ENCODE measurements around the gene PANX2. TPM values are rescaled to one million over a fixed set of nuclear protein-coding genes. Genes with fewer than 3 reads are reported as not detected.
"Not testable (repeated sequence)": the region's sequence is repeated elsewhere in the genome, so short reads cannot be mapped to it uniquely, and the experiment has no call there.

The PANX2 gene
- total and polyA plus RNA-seq, 4 donors: 0.39 to 14.8 (median 1.5) TPM

DNA sequence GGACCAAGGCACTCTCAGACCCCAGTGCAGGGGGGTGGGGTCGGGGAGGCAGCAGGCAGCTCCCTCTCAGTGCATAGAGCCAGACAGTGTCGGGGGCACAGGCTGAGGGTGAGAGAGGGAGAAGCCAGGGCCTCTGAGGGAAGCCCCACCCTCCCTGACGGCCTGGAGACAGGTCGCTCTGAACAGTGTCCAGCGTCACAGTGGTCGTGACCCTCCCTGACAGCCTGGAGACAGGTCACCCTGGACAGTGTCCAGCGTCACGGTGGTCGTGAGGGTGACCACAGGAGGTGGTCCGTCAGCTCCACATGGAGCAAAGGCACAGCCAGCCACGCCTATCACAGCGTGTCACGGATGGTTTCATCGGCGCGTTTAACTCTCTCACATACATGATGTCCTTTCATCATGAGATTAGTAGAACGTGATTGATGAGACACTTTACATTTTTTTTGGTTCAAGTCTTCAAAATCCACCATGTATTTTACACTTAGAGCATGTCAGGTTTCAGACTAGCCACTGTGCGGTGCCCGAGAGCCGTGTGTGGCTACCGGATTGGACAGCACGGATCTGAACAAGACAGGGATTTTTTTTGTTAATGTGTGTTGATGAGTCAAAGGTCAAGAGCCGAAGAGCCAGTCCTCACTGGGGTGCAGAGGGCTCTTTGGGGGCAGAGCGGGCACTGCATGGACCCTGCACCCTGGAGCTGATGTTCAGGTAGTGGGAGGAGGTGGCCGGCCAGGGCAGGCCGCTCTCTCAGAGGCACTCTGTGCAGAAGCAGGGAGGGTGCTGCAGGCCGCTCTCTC is 23.9 kb upstream of the PANX2 start:
- WGBS: 21% methylated on average over 27 of the region's 27 CpGs
- no peaks in the 10 kb centered on the region for H3K27me3 ChIP-seq (ENCODE audit: control insufficient read depth in 4 of 4, insufficient read depth in 4 of 4, low read length in 3 of 4)
- H3K36me3 ChIP-seq (ENCODE audit: control insufficient read depth in 4 of 4, insufficient read depth in 3 of 4, low read depth in 1 of 4, low read length in 3 of 4): no peaks in the 10 kb centered on the region
- no peak overlapping the region for H3K4me3 ChIP-seq (ENCODE audit: low read depth in 1 of 3, low read length in 3 of 3)
- TF ChIP-seq NR2F2 (IDR thresholded peaks at IDR 0.05): peak; percentile 94
- no peak for TF ChIP-seq FOXA2 (IDR thresholded peaks at IDR 0.05)
- TF ChIP-seq RAD21 (IDR thresholded peaks at IDR 0.05): peak; percentile 91 to 94
- TF ChIP-seq, protein P1, sequence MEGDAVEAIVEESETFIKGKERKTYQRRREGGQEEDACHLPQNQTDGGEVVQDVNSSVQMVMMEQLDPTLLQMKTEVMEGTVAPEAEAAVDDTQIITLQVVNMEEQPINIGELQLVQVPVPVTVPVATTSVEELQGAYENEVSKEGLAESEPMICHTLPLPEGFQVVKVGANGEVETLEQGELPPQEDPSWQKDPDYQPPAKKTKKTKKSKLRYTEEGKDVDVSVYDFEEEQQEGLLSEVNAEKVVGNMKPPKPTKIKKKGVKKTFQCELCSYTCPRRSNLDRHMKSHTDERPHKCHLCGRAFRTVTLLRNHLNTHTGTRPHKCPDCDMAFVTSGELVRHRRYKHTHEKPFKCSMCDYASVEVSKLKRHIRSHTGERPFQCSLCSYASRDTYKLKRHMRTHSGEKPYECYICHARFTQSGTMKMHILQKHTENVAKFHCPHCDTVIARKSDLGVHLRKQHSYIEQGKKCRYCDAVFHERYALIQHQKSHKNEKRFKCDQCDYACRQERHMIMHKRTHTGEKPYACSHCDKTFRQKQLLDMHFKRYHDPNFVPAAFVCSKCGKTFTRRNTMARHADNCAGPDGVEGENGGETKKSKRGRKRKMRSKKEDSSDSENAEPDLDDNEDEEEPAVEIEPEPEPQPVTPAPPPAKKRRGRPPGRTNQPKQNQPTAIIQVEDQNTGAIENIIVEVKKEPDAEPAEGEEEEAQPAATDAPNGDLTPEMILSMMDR (IDR thresholded peaks at IDR 0.05; ENCODE audit: low read depth, low read length, missing input control): peak; percentile 89
- TF ChIP-seq YY1 (IDR thresholded peaks at IDR 0.05): peak; percentile 38
- TF ChIP-seq TAF1 (conservative IDR thresholded peaks at IDR 0.05): no peak
- peak; percentile 89 for TF ChIP-seq SP1 (IDR thresholded peaks at IDR 0.05)
- TF ChIP-seq FOXA1 (IDR thresholded peaks at IDR 0.05): no peak
- peak; percentile 94 to 96 for TF ChIP-seq HNF4A (conservative IDR thresholded peaks at IDR 0.05)
- TF ChIP-seq JUND (IDR thresholded peaks at IDR 0.05): peak in 1 of 2 donors; percentile 26
- TF ChIP-seq EGR1 (IDR thresholded peaks at IDR 0.05; ENCODE audit: low read depth in 2 of 2): no peak
- no peak for TF ChIP-seq GABPA (IDR thresholded peaks at IDR 0.05 in 1 of 2, conservative IDR thresholded peaks at IDR 0.05 in 1 of 2)
- TF ChIP-seq, protein P2, sequence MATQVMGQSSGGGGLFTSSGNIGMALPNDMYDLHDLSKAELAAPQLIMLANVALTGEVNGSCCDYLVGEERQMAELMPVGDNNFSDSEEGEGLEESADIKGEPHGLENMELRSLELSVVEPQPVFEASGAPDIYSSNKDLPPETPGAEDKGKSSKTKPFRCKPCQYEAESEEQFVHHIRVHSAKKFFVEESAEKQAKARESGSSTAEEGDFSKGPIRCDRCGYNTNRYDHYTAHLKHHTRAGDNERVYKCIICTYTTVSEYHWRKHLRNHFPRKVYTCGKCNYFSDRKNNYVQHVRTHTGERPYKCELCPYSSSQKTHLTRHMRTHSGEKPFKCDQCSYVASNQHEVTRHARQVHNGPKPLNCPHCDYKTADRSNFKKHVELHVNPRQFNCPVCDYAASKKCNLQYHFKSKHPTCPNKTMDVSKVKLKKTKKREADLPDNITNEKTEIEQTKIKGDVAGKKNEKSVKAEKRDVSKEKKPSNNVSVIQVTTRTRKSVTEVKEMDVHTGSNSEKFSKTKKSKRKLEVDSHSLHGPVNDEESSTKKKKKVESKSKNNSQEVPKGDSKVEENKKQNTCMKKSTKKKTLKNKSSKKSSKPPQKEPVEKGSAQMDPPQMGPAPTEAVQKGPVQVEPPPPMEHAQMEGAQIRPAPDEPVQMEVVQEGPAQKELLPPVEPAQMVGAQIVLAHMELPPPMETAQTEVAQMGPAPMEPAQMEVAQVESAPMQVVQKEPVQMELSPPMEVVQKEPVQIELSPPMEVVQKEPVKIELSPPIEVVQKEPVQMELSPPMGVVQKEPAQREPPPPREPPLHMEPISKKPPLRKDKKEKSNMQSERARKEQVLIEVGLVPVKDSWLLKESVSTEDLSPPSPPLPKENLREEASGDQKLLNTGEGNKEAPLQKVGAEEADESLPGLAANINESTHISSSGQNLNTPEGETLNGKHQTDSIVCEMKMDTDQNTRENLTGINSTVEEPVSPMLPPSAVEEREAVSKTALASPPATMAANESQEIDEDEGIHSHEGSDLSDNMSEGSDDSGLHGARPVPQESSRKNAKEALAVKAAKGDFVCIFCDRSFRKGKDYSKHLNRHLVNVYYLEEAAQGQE (IDR thresholded peaks at IDR 0.05): peak; percentile 79
- TF ChIP-seq, protein P3, sequence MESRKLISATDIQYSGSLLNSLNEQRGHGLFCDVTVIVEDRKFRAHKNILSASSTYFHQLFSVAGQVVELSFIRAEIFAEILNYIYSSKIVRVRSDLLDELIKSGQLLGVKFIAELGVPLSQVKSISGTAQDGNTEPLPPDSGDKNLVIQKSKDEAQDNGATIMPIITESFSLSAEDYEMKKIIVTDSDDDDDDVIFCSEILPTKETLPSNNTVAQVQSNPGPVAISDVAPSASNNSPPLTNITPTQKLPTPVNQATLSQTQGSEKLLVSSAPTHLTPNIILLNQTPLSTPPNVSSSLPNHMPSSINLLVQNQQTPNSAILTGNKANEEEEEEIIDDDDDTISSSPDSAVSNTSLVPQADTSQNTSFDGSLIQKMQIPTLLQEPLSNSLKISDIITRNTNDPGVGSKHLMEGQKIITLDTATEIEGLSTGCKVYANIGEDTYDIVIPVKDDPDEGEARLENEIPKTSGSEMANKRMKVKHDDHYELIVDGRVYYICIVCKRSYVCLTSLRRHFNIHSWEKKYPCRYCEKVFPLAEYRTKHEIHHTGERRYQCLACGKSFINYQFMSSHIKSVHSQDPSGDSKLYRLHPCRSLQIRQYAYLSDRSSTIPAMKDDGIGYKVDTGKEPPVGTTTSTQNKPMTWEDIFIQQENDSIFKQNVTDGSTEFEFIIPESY (IDR thresholded peaks at IDR 0.05): no peak
- peak; percentile 95 to 97 for TF ChIP-seq RXRA (IDR thresholded peaks at IDR 0.05)
- peak; percentile 96 for TF ChIP-seq HNF4G (IDR thresholded peaks at IDR 0.05)
- H3K9ac ChIP-seq (ENCODE audit: low read depth in 1 of 2, low read length in 2 of 2): peak overlapping the region; percentile 15 to 39
- no peaks in the 10 kb centered on the region for H3K9me3 ChIP-seq (ENCODE audit: control insufficient read depth in 4 of 4, low read length in 3 of 4)
- DNase-seq (ENCODE audit: low spot score): peak; percentile 60
- peak overlapping the region in 1 of 2 donors; percentile 33 for H3K27ac ChIP-seq (ENCODE audit: low read depth in 1 of 2, low read length in 2 of 2)
- peaks cover 7 to 46% (median 42%) of the 10 kb centered on the region in 4 donors for H3K4me1 ChIP-seq (ENCODE audit: control insufficient read depth in 4 of 4, insufficient read depth in 4 of 4, low read length in 3 of 4)

DNA sequence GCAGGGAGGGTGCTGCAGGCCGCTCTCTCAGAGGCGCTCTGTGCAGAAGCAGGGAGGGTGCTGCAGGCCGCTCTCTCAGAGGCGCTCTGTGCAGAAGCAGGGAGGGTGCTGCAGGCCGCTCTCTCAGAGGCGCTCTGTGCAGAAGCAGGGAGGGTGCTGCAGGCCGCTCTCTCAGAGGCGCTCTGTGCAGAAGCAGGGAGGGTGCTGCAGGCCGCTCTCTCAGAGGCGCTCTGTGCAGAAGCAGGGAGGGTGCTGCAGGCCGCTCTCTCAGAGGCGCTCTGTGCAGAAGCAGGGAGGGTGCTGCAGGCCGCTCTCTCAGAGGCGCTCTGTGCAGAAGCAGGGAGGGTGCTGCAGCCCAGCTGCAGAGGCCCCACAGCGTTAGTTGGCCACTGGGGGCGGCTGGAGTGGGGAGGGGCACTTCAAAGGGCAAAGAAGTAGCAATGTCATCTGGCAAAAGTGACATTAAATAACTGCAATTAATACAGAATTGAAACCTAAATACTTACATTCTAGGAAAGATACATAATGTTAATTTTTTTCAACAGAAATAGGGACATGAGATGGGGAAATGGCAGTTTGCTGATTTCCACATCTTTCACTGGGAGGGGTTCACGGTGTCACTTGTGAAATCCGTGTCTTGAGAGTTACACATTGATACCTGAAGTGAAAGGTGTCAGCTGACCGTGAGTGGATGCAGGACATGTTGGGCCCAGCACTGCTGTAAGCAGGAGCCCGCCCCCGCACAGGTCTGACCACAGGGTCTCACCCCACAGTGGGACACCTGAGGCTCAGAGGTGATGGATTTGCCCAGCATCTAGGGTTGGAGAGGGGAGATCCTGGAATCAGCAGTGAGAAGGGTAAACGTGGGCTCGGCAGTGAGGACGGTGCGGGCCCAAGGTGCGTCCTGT is 23.0 kb upstream of the PANX2 start:
- not testable (repeated sequence) for H3K9ac ChIP-seq (ENCODE audit: low read depth in 1 of 2, low read length in 2 of 2); H3K27ac ChIP-seq (ENCODE audit: low read depth in 1 of 2, low read length in 2 of 2); H3K27me3 ChIP-seq (ENCODE audit: control insufficient read depth in 4 of 4, insufficient read depth in 4 of 4, low read length in 3 of 4); H3K9me3 ChIP-seq (ENCODE audit: control insufficient read depth in 4 of 4, low read length in 3 of 4); DNase-seq (ENCODE audit: low spot score); H3K36me3 ChIP-seq (ENCODE audit: control insufficient read depth in 4 of 4, insufficient read depth in 3 of 4, low read depth in 1 of 4, low read length in 3 of 4); H3K4me3 ChIP-seq (ENCODE audit: low read depth in 1 of 3, low read length in 3 of 3)
- peaks cover 7 to 39% (median 35%) of the 10 kb centered on the region in 4 donors for H3K4me1 ChIP-seq (ENCODE audit: control insufficient read depth in 4 of 4, insufficient read depth in 4 of 4, low read length in 3 of 4)
- 62% methylated on average over 15 of the region's 26 CpGs for WGBS
